Adrenal gland (tissue), 12 donors: ENCODE measurements around the gene CD300C. TPM values are rescaled to one million over a fixed set of nuclear protein-coding genes. Genes with fewer than 3 reads are reported as not detected.
"Not testable (repeated sequence)": the region's sequence is repeated elsewhere in the genome, so short reads cannot be mapped to it uniquely, and the experiment has no call there.

Source experiments
- DNase-seq, 7 donors: peaks; one replicate each; pipeline ENCODE4 v3.0.0-alpha.2; 2019 to 2020
- H3K27ac ChIP-seq, 5 donors: fragments of 200-600 bp; sonication (generic) in 4 of 5; 1 replicate in 3 of 5; 2 replicates in 2 of 5; pipeline versions ENCODE4 v1.5.1 to v1.8.0; 2016 to 2020; ENCODE audit warnings: mild to moderate bottlenecking in 1 of 5
- H3K27me3 ChIP-seq: fragments of 200-600 bp; 2 replicates; pipeline ENCODE4 v1.8.0; 2021
- H3K36me3 ChIP-seq, 2 donors: fragments of 200-600 bp; replicated peaks in 1 of 2; 1 replicate in 1 of 2; 2 replicates in 1 of 2; pipeline versions ENCODE4 v1.5.1 to v1.8.0; 2018 to 2022
- H3K4me1 ChIP-seq, 2 donors: fragments of 200-600 bp; replicated peaks in 1 of 2; 1 replicate in 1 of 2; 2 replicates in 1 of 2; pipeline versions ENCODE4 v1.5.1 to v1.8.0; 2018 to 2021
- H3K4me3 ChIP-seq, 4 donors: fragments of 200-600 bp; sonication (generic) in 3 of 4; one replicate each; pipeline ENCODE4 v1.5.1; 2016 to 2018
- H3K9me3 ChIP-seq, 3 donors: fragments of 200-600 bp; sonication (generic) in 1 of 3; replicated peaks in 1 of 3; 1 replicate in 2 of 3; 2 replicates in 1 of 3; pipeline versions ENCODE4 v1.5.1 to v1.8.0; 2016 to 2021
- CTCF ChIP-seq, 6 experiments: fragments of 450-650 bp in 4 of 6; fragments of 200-600 bp in 2 of 6; sonication (generic) in 1 of 6; IDR thresholded peaks; 1 replicate in 5 of 6; 2 replicates in 1 of 6; pipeline versions ENCODE4 v1.5.1 to v1.8.0; 2016 to 2021; ENCODE audit warnings: antibody characterized with exemption in 6 of 6, mild to moderate bottlenecking in 2 of 6, moderate library complexity in 1 of 6
- POLR2A ChIP-seq, 2 donors: fragments of 450-650 bp; IDR thresholded peaks; one replicate each; pipeline ENCODE4 v1.6.1; 2017; ENCODE audit warnings: antibody characterized with exemption in 2 of 2, mild to moderate bottlenecking in 2 of 2, moderate library complexity in 1 of 2
- WGBS, 4 donors: extraction: QIAGEN DNeasy Blood & Tissue Kit in 2 of 4; methylation state at CpG; one replicate each; pipeline versions ENCODE4 v1.1.5 to v1.1.7; 2013 to 2017; 5-methylcytosine and 5-hydroxymethylcytosine counted together
- intact Hi-C, 2 donors: fragments of 100-400 bp; cut with DNase I; formaldehyde crosslinking; loops; one replicate each; pipeline versions ENCODE4 v1.14.1 to v1.15.0; 2022 to 2023
- polyA plus RNA-seq, 3 donors: library from polyadenylated mRNA; stranded (reverse); fragments of 200-250 nt in 2 of 3; fragments of 350-450 nt in 1 of 3; fragmentation: Illumina TruSeq in 1 of 3; extraction: RNeasy Lipid Tissue Mini Kit (QIAGEN cat#74804) in 1 of 3; gene quantifications; one replicate each; pipeline ENCODE4 v1.2.3, GENCODE V29; 2013 to 2014
- total RNA-seq, 9 donors: library from RNA; depleted of rRNA in 4 of 9; stranded (reverse); fragments of >200 nt in 4 of 9; fragments of 120-200 nt in 1 of 9; fragmentation: NEBNext Ultra II Directional in 1 of 9; extraction: Animal tissue kit (Norgen Biotek cat#: 25700) in 1 of 9; gene quantifications; one replicate each; pipeline versions ENCODE4 v1.1.0 to v1.2.4, GENCODE V29; 2013 to 2023
- donor health status: healthy with polysubstance abuse.
- donor health status: Bipolar disorder and iron deficiency.
- donor health status: DM: yes; HTN: yes; CAD: no.
- donor health status: DM: no; HTN: no; CAD: no.
- donor health status: DM: no; HTN: no; CAD: no.
- donor health status: DM: yes; HTN: yes; CAD: no.

CD300C gene
- total and polyA plus RNA-seq, 12 donors, result 0.22 to 4.5 (median 2.3) TPM; not detected in 1

DNA sequence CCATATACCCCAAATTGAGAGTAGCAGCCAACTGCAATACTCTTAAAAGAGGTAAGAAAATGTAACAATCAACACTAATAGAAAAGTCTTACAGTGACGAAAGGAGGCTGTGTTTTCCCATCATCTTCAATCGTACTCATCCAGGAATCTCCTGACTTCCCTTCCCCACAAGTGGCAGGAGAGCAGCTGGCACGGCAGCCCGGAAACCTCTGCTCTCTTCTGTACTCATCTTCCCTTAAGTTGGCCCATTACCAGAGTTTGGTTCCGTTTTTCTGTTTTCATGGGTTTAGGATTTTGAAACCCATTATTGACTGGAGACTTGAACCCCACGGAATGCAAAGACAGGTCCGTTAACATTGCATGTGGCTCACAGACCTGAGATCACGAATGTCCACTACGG, 33.1 kb upstream of the CD300C start:
- Histone ChIP-seq H3K4me1 (no peaks in the 10 kb centered on the region), H3K4me3 (no peak overlapping the region), H3K9me3 (no peaks in the 10 kb centered on the region), H3K27me3 (no peaks in the 10 kb centered on the region), H3K36me3 (no peaks in the 10 kb centered on the region), H3K27ac (no peak overlapping the region)
- TF ChIP-seq POLR2A (IDR thresholded peaks at IDR 0.05), result no peak
- TF ChIP-seq CTCF (IDR thresholded peaks at IDR 0.05), result no peak
- WGBS, 4 donors, result 66 to 79% (median 72%) methylated on average over 9 of the region's 9 CpGs
- intact Hi-C loops, result no loop called here
- no peak for DNase-seq

GRCh38 chr17:74574489-74575142, 28.7 kb upstream of the CD300C start:
- no peak overlapping the region for H3K4me3 ChIP-seq
- H3K36me3 ChIP-seq, result no peaks in the 10 kb centered on the region
- no peak overlapping the region for H3K27ac ChIP-seq
- TF ChIP-seq POLR2A (IDR thresholded peaks at IDR 0.05) (no peak), CTCF (IDR thresholded peaks at IDR 0.05) (no peak)
- WGBS, 4 donors, result 62 to 71% (median 63%) methylated on average over 5 of the region's 5 CpGs
- H3K4me1 ChIP-seq, result peaks cover 0 to 3% of the 10 kb centered on the region in 2 donors
- H3K27me3 ChIP-seq, result no peaks in the 10 kb centered on the region
- H3K9me3 ChIP-seq, result no peaks in the 10 kb centered on the region
- DNase-seq, result no peak
- intact Hi-C loops, result no loop called here

GRCh38 chr17:74573635-74574034, 27.7 kb upstream of the CD300C start:
- intact Hi-C loops, H3K36me3 ChIP-seq, H3K27me3 ChIP-seq, H3K27ac ChIP-seq, DNase-seq, H3K4me1 ChIP-seq, H3K9me3 ChIP-seq, H3K4me3 ChIP-seq: not testable (repeated sequence)

DNA sequence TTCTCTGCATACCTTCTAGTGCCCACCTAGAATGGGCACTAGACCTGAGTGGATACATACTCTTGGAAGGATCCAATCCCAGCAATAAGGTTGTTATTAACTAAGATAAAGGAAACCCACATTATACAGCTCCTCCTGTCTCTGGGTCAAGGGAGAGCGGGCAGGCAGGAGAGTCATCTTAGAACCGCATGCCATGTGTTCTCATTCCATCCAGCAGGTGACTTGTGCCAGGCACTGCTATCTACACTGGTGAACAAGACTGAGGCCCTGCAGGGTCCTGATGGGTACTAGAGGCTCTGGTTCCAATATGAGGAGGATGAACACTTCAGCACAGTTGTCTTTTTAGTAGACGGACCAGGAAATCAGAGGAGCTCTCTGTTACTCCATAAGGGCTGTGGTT, 27.3 kb upstream of the CD300C start:
- Histone ChIP-seq H3K27ac (no peak overlapping the region), H3K4me3 (no peak overlapping the region), H3K9me3 (no peaks in the 10 kb centered on the region), H3K27me3 (no peaks in the 10 kb centered on the region), H3K4me1 (peaks cover 0 to 3% of the 10 kb centered on the region in 2 donors), H3K36me3 (no peaks in the 10 kb centered on the region)
- intact Hi-C loops, result no loop called here
- 74 to 84% (median 81%) methylated on average over 3 of the region's 3 CpGs for WGBS, 4 donors
- no peak for DNase-seq
- no peak for TF ChIP-seq CTCF (IDR thresholded peaks at IDR 0.05)

DNA sequence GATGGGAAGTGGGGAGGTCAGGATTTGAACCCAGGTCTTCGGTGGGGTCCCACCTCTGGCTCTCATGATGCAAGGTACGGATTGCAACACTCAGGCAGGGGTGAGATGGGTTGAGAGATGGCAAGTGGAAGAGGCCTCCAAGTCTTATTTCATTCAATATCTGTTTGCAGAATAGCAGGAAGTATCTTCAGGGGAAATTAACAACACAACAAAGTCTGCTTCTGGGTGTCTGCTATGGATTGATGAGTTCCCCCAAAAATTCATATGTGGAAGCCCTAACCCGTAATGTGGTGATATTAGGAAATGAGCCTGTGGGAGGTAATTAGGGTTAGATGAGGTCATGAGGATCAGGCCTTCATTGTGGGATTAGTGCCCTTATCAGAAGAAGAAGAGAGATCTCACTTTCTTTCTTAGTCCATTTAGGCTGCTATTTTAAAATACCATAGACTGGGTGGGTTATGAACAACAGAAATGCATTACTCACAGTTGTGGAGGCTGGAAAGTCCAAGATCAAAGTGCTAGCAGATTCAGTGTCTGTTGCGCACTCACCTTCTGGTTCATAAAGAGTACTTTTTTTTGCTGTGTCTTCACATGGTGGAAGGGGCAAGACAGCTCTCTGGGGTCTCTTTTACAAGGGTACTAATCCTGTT, 25.8 kb upstream of the CD300C start:
- intact Hi-C loops, result no loop called here
- no peak overlapping the region for H3K27ac ChIP-seq
- 65 to 91% (median 78%) methylated on average over 4 of the region's 4 CpGs for WGBS, 4 donors
- no peak for TF ChIP-seq CTCF (IDR thresholded peaks at IDR 0.05)
- no peak for TF ChIP-seq POLR2A (IDR thresholded peaks at IDR 0.05)
- H3K36me3 ChIP-seq, result no peaks in the 10 kb centered on the region
- H3K4me1 ChIP-seq, result peaks cover 0 to 3% of the 10 kb centered on the region in 2 donors
- no peaks in the 10 kb centered on the region for H3K9me3 ChIP-seq
- H3K4me3 ChIP-seq, result no peak overlapping the region
- DNase-seq, result no peak
- H3K27me3 ChIP-seq, result no peaks in the 10 kb centered on the region
